Epithelial cell of umbilical artery (primary cell): ENCODE results near the gene TMEM108. TPM values are rescaled to one million over a fixed set of nuclear protein-coding genes. Genes with fewer than 3 reads are reported as not detected.

Experiments
- total RNA-seq: library from RNA; depleted of rRNA; stranded (reverse); fragments of >200 nt; gene quantifications from 2 replicates; pipeline ENCODE4 v1.2.3, GENCODE V29; 2014

The TMEM108 gene
- not detected in 2 replicates for total RNA-seq

DNA sequence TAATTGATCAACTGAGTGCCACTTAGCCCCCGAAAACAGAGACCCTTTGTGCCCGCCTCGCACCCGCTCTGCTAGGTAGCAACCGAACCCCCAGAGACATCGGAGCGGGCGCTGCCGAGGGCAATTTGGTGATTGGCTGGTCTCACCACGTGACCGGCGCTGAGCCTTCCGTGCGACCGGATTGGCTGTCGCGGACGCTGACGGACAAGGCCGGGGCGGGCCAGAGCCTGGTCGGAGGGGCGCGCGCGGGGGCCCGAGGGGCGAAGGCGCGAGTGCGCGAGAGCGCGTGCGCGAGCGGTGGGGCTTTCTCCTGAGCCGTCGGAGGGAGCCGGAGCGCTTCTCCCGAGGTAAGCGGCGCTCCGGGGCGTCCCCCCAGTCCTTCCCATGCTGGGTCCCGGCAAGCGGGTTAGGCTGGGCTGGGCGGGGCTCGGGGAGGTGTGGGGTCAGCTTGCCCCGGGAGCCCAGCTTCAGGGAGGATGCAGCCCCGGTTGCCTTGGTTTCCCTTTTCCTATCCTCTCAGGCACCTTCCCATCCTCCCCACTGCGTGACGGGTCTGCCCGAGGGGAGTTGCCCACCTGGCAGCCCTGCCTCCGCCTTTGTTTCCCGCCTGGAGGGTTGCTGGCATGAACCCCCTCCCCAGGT is at the start of gene TMEM108:
TSS of gene TMEM108 (plus strand) at position 303 of the 642 bp plus-strand sequence.

GRCh38 chr3:133400006-133400515 is 361.9 kb downstream of the TMEM108 start, which contains the start of gene BFSP2:
TSS of gene BFSP2 (plus strand) at chr3:133400056. CDS start at chr3:133400084, 28 bp downstream.

